Suprapubic skin (tissue), 4 donors: ENCODE data around the gene SCD5.

Experiments used
- CTCF ChIP-seq, 2 donors: fragments of 200-600 bp in 1 of 2; fragments of 450-650 bp in 1 of 2; sonication (generic) in 1 of 2; IDR thresholded peaks; one replicate each; pipeline ENCODE4 v1.5.1; 2016 to 2019; ENCODE audit warnings: antibody characterized with exemption in 2 of 2, mild to moderate bottlenecking in 1 of 2, moderate library complexity in 1 of 2
- EP300 ChIP-seq: sonication (generic); formaldehyde crosslinking; IDR thresholded peaks from one replicate; pipeline ENCODE4 v1.6.1; 2017; ENCODE audit warnings: antibody characterized with exemption
- POLR2A ChIP-seq, 2 donors: fragments of 450-650 bp; IDR thresholded peaks; one replicate each; pipeline ENCODE4 v1.6.1; 2017; ENCODE audit warnings: antibody characterized with exemption in 2 of 2, mild to moderate bottlenecking in 2 of 2, moderate library complexity in 2 of 2
- POLR2AphosphoS5 ChIP-seq, 3 donors: sonication (generic); formaldehyde crosslinking; IDR thresholded peaks; one replicate each; pipeline ENCODE4 v1.6.1; 2017; ENCODE audit warnings: antibody characterized with exemption in 3 of 3

GRCh38 chr4:82839624-82840023 lies 41.0 kb upstream of the SCD5 start:
- no peak for TF ChIP-seq CTCF (IDR thresholded peaks at IDR 0.05)
- no peak for TF ChIP-seq POLR2AphosphoS5 (IDR thresholded peaks at IDR 0.05)
- TF ChIP-seq POLR2A (IDR thresholded peaks at IDR 0.05): no peak
- TF ChIP-seq EP300: no peak
